H1 (cell line): ENCODE results near the gene RYR3. TPM values are rescaled to one million over a fixed set of nuclear protein-coding genes. Genes with fewer than 3 reads are reported as not detected.

Experiments
- JUN ChIP-seq: IDR thresholded peaks from 2 replicates; pipeline ENCODE4 v1.6.1; 2011; ENCODE audit warnings: low read depth, mild to moderate bottlenecking, improper control_type of control experiment, low read length
- SIX5 ChIP-seq: IDR thresholded peaks from 2 replicates; pipeline ENCODE4 v1.6.1; 2011; ENCODE audit warnings: mild to moderate bottlenecking, low read depth, low read length
- YY1 ChIP-seq: IDR thresholded peaks from 2 replicates; pipeline ENCODE4 v1.6.1; 2011; ENCODE audit warnings: low read depth, mild to moderate bottlenecking, low read length
- polyA plus RNA-seq, 7 experiments: library from polyadenylated mRNA; depleted of rRNA in 3 of 7; stranded (reverse) in 5 of 7; unstranded in 2 of 7; fragments of >200 nt in 5 of 7; fragments of 200-250 nt in 2 of 7; gene quantifications; 1 replicate in 5 of 7; 2 replicates in 1 of 7; 4 replicates in 1 of 7; pipeline versions ENCODE4 v1.2.1 to v1.2.3, GENCODE V29; 2011 to 2013; ENCODE audit warnings: missing spikeins in 2 of 7, mixed read lengths in 2 of 7
- total RNA-seq: library from RNA; stranded (reverse); fragmentation: NEBNext Ultra II Directional; extraction: Animal tissue kit (Norgen Biotek cat#: 25700); gene quantifications from 2 replicates; pipeline ENCODE4 v1.2.1, GENCODE V29; 2021
- TF ChIP-seq, protein P1 (sequence below): fragments of 300-600 bp; sonication (generic); IDR thresholded peaks from 2 replicates; pipeline ENCODE4 v1.7.1; 2012; ENCODE audit warnings: low read length, moderate library complexity, mild to moderate bottlenecking, inconsistent platforms; ENCODE audit not compliant: insufficient replicate concordance
- TF ChIP-seq, protein P2 (sequence below), 3 experiments: IDR thresholded peaks; 1 replicate in 2 of 3; 2 replicates in 1 of 3; pipeline versions ENCODE4 v1.5.1 to v1.6.1; 2011; ENCODE audit warnings: low read length in 3 of 3, mild to moderate bottlenecking in 3 of 3, inconsistent platforms in 2 of 3, low read depth in 1 of 3, moderate library complexity in 1 of 3; ENCODE audit not compliant: insufficient read depth in 1 of 3; ENCODE audit errors: control extremely low read depth in 1 of 3

RYR3 gene
- total and polyA plus RNA-seq, 2 of the 8 experiments (the other 6 are each of a cell fraction or from before 2014, with no cell fraction given), result 0.33 to 3.4 TPM

DNA sequence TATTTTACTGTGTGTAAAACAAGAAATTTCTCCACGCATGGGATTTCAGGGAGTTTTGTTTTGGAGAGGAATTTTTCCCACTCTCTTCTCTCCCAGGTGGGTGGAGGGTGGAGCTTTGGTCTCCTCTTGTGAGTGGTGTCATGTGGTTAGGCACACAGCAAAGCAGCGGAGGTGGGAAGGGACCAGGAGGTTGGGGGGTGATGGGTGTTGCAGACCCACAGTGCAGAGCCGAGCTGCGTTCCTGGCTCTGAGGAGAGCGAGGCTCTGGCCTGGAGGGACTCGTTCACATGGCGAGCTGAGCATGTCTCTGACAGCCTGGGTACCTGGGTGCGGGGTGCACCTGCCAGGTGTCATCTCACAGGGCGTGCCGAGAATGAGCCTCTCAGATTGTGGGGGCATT is 87.8 kb downstream of the RYR3 start (continued):
- TF ChIP-seq, protein P1, sequence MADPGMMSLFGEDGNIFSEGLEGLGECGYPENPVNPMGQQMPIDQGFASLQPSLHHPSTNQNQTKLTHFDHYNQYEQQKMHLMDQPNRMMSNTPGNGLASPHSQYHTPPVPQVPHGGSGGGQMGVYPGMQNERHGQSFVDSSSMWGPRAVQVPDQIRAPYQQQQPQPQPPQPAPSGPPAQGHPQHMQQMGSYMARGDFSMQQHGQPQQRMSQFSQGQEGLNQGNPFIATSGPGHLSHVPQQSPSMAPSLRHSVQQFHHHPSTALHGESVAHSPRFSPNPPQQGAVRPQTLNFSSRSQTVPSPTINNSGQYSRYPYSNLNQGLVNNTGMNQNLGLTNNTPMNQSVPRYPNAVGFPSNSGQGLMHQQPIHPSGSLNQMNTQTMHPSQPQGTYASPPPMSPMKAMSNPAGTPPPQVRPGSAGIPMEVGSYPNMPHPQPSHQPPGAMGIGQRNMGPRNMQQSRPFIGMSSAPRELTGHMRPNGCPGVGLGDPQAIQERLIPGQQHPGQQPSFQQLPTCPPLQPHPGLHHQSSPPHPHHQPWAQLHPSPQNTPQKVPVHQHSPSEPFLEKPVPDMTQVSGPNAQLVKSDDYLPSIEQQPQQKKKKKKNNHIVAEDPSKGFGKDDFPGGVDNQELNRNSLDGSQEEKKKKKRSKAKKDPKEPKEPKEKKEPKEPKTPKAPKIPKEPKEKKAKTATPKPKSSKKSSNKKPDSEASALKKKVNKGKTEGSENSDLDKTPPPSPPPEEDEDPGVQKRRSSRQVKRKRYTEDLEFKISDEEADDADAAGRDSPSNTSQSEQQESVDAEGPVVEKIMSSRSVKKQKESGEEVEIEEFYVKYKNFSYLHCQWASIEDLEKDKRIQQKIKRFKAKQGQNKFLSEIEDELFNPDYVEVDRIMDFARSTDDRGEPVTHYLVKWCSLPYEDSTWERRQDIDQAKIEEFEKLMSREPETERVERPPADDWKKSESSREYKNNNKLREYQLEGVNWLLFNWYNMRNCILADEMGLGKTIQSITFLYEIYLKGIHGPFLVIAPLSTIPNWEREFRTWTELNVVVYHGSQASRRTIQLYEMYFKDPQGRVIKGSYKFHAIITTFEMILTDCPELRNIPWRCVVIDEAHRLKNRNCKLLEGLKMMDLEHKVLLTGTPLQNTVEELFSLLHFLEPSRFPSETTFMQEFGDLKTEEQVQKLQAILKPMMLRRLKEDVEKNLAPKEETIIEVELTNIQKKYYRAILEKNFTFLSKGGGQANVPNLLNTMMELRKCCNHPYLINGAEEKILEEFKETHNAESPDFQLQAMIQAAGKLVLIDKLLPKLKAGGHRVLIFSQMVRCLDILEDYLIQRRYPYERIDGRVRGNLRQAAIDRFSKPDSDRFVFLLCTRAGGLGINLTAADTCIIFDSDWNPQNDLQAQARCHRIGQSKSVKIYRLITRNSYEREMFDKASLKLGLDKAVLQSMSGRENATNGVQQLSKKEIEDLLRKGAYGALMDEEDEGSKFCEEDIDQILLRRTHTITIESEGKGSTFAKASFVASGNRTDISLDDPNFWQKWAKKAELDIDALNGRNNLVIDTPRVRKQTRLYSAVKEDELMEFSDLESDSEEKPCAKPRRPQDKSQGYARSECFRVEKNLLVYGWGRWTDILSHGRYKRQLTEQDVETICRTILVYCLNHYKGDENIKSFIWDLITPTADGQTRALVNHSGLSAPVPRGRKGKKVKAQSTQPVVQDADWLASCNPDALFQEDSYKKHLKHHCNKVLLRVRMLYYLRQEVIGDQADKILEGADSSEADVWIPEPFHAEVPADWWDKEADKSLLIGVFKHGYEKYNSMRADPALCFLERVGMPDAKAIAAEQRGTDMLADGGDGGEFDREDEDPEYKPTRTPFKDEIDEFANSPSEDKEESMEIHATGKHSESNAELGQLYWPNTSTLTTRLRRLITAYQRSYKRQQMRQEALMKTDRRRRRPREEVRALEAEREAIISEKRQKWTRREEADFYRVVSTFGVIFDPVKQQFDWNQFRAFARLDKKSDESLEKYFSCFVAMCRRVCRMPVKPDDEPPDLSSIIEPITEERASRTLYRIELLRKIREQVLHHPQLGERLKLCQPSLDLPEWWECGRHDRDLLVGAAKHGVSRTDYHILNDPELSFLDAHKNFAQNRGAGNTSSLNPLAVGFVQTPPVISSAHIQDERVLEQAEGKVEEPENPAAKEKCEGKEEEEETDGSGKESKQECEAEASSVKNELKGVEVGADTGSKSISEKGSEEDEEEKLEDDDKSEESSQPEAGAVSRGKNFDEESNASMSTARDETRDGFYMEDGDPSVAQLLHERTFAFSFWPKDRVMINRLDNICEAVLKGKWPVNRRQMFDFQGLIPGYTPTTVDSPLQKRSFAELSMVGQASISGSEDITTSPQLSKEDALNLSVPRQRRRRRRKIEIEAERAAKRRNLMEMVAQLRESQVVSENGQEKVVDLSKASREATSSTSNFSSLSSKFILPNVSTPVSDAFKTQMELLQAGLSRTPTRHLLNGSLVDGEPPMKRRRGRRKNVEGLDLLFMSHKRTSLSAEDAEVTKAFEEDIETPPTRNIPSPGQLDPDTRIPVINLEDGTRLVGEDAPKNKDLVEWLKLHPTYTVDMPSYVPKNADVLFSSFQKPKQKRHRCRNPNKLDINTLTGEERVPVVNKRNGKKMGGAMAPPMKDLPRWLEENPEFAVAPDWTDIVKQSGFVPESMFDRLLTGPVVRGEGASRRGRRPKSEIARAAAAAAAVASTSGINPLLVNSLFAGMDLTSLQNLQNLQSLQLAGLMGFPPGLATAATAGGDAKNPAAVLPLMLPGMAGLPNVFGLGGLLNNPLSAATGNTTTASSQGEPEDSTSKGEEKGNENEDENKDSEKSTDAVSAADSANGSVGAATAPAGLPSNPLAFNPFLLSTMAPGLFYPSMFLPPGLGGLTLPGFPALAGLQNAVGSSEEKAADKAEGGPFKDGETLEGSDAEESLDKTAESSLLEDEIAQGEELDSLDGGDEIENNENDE, result no peak
- TF ChIP-seq SIX5, result no peak
- TF ChIP-seq, protein P2, sequence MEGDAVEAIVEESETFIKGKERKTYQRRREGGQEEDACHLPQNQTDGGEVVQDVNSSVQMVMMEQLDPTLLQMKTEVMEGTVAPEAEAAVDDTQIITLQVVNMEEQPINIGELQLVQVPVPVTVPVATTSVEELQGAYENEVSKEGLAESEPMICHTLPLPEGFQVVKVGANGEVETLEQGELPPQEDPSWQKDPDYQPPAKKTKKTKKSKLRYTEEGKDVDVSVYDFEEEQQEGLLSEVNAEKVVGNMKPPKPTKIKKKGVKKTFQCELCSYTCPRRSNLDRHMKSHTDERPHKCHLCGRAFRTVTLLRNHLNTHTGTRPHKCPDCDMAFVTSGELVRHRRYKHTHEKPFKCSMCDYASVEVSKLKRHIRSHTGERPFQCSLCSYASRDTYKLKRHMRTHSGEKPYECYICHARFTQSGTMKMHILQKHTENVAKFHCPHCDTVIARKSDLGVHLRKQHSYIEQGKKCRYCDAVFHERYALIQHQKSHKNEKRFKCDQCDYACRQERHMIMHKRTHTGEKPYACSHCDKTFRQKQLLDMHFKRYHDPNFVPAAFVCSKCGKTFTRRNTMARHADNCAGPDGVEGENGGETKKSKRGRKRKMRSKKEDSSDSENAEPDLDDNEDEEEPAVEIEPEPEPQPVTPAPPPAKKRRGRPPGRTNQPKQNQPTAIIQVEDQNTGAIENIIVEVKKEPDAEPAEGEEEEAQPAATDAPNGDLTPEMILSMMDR (IDR thresholded peaks at IDR 0.05; ENCODE audit: control extremely low read depth in 1 of 3, insufficient read depth in 1 of 3, low read depth in 1 of 3, low read length in 3 of 3), result no peak
- no peak for TF ChIP-seq YY1
- TF ChIP-seq JUN, result no peak
